Activated T-cell treated with anti-CD3 and anti-CD28 coated beads, Interleukin-2, amount 50 U/mL, for 24 hours (primary cell): ENCODE measurements around the gene NDUFV1.
"Not testable (repeated sequence)": the region's sequence is repeated elsewhere in the genome, so short reads cannot be mapped to it uniquely, and the experiment has no call there.

Experiments used
- DNase-seq: peaks from one replicate; pipeline ENCODE4 v3.0.0-alpha.2; 2020
- H3K27ac Mint-ChIP-seq: 2 replicates; pipeline ENCODE4 v1.8.0; 2020; ENCODE audit warnings: mild to moderate bottlenecking, mixed read lengths
- H3K27me3 Mint-ChIP-seq: 2 replicates; pipeline ENCODE4 v1.8.0; 2020; ENCODE audit warnings: mixed read lengths
- H3K36me3 Mint-ChIP-seq: 2 replicates; pipeline ENCODE4 v1.8.0; 2020; ENCODE audit warnings: low read depth, mixed read lengths
- H3K4me1 Mint-ChIP-seq: 2 replicates; pipeline ENCODE4 v1.8.0; 2020; ENCODE audit warnings: low read depth, mixed read lengths
- H3K4me3 Mint-ChIP-seq: 2 replicates; pipeline ENCODE4 v1.8.0; 2020; ENCODE audit warnings: mild to moderate bottlenecking, moderate library complexity, mixed read lengths
- H3K9me3 Mint-ChIP-seq: 2 replicates; pipeline ENCODE4 v1.8.0; 2020; ENCODE audit warnings: mixed read lengths

NDUFV1 gene

DNA sequence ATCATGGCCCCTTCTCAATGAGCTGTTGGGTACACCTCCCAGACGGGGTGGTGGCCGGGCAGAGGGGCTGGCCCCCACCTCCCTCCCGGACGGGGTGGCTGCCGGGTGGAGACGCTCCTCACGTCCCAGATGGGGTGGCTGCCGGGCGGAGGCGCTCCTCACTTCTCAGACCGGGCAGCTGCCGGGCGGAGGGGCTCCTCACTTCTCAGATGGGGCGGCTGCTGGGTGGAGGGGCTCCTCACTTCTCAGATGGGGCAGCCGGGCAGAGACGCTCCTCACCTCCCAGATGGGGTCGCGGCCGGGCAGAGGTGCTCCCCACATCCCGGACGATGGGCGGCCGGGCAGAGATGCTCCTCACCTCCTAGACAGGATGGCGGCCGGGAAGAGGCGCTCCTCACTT lies 8.8 kb upstream of the NDUFV1 start:
- not testable (repeated sequence) for H3K4me3 Mint-ChIP-seq, H3K36me3 Mint-ChIP-seq, H3K4me1 Mint-ChIP-seq, H3K9me3 Mint-ChIP-seq, H3K27ac Mint-ChIP-seq, DNase-seq
- H3K27me3 Mint-ChIP-seq, result peaks cover 24% of the 10 kb centered on the region

DNA sequence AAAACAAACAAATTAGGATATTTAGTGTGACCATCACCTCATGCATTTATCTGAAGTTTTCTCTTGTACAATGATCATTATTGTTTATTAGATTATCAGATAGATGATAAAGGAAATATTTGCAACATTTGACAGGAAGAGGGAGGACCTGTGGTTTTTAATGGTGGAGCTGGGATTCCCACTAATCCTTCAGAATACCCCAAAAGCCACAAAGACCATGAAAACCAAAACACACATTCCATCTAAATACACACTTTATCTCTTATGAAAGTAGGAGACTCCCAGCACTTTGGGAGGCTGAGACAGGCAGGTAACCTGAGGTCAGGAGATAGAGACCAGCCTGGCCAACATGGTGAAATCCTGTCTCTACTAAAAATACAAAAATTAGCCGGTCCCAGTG lies 7.6 kb upstream of the NDUFV1 start:
- no peaks in the 10 kb centered on the region for H3K9me3 Mint-ChIP-seq
- DNase-seq, result no peak
- peaks cover 27% of the 10 kb centered on the region for H3K27me3 Mint-ChIP-seq
- no peaks in the 10 kb centered on the region for H3K36me3 Mint-ChIP-seq
- H3K4me3 Mint-ChIP-seq, result no peak overlapping the region
- no peaks in the 10 kb centered on the region for H3K4me1 Mint-ChIP-seq
- no peak overlapping the region for H3K27ac Mint-ChIP-seq

DNA sequence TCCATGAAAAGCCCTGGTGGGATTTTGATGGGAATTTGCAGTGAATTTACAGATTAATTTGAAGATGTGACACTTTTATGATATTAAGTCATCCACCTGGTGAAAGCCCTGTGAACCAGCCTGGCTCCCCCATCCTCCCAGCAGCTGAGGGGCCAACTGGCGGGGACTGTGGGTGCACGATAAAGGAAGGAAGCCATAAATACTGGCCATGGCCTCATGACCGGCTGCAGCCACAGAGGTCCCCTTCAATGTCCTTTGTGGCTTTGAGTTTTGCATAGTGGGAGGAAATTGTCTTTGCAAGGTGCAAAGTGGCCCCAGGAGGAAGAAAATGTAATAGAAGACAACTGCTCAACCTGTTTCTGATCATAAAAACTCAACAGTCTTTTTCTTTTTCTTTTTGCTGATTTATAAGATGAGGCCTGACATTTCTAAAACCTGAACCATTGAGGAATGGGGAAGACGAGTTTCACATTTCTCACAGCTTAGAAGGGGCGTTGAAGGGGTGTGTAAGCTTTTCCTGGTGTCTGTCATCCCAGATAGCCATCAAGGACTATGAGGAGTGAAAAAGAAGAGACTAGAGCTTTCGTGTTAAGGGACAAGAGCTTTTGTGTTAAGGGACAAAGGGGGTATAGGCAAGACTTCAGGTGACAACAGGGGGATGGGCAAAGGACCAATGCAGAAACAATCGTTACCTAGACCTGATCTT lies 6.3 kb upstream of the NDUFV1 start:
- no peak for DNase-seq
- H3K4me3 Mint-ChIP-seq, result no peak overlapping the region
- peaks cover 27% of the 10 kb centered on the region for H3K27me3 Mint-ChIP-seq
- H3K9me3 Mint-ChIP-seq, result no peaks in the 10 kb centered on the region
- no peaks in the 10 kb centered on the region for H3K36me3 Mint-ChIP-seq
- H3K4me1 Mint-ChIP-seq, result peaks cover under 1% of the 10 kb centered on the region
- no peak overlapping the region for H3K27ac Mint-ChIP-seq

DNA sequence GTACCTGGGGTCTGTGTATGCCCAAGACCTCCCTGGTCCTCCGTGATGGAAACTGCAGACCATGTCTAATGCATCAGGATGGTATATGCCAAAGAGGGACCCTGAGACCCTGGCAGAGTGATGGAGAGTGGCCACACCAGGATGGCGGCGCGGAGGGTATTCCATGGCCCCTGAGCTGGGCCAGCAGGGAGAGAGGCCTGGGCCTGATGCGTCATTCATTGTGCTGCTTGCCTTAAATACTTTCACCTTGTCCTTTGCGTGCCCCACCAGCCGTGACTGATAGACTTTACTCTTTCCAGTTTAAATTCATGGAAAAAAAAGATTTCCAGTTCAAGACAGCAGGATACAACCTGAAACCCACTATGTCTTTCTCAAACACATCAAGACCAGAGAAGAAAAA lies 5.6 kb upstream of the NDUFV1 start:
- Mint-ChIP-seq H3K36me3 (no peaks in the 10 kb centered on the region), H3K27me3 (peaks cover 27% of the 10 kb centered on the region), H3K27ac (no peak overlapping the region), H3K9me3 (no peaks in the 10 kb centered on the region), H3K4me3 (no peak overlapping the region), H3K4me1 (peaks cover 4% of the 10 kb centered on the region)
- DNase-seq, result no peak

DNA sequence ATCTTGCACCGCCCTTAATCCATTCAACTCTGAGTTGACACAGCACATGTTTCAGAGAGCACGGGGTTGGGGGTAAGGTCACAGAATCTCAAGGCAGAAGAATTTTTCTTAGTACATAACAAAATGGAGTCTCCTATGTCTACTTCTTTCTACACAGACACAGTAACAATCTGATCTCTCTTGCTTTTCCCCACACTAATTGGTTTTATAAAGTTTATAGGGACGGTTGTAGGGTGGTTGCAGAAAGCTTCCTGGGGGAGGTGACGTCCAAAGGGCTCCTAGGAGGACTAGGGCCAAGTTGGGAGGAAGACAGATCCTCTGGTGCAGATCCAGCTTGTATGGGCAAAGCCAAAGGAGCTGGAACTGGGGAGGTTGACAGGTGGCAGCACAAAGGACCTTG lies 2.6 kb upstream of the NDUFV1 start:
- peaks cover 27% of the 10 kb centered on the region for H3K4me1 Mint-ChIP-seq
- not testable (repeated sequence) for H3K27ac Mint-ChIP-seq, DNase-seq, H3K4me3 Mint-ChIP-seq, H3K9me3 Mint-ChIP-seq
- H3K27me3 Mint-ChIP-seq, result peaks cover 27% of the 10 kb centered on the region
- H3K36me3 Mint-ChIP-seq, result peaks cover 21% of the 10 kb centered on the region

DNA sequence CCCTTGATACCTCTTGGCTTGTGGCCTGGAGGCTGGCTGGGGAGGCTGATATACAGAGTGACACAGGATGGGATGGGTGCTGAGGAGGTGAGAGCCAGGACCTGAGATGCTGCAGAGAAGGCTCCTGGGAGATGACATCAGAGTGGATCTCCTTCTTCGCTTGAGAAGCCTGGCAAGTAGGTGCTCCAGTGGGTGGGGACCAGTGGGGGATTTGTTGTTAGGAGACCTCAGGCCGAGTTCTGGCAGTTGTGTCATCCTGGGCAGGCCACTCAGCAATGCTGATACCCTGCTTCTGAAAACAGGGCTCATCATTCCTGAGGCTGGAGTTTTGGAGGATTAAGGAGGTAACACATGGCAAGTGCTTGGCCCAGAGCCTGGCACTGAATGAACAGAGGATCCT lies 1.9 kb upstream of the NDUFV1 start:
- Mint-ChIP-seq H3K9me3 (no peaks in the 10 kb centered on the region), H3K27ac (no peak overlapping the region), H3K4me3 (no peak overlapping the region), H3K36me3 (peaks cover 28% of the 10 kb centered on the region), H3K27me3 (peaks cover 22% of the 10 kb centered on the region), H3K4me1 (peaks cover 30% of the 10 kb centered on the region)
- DNase-seq, result no peak

DNA sequence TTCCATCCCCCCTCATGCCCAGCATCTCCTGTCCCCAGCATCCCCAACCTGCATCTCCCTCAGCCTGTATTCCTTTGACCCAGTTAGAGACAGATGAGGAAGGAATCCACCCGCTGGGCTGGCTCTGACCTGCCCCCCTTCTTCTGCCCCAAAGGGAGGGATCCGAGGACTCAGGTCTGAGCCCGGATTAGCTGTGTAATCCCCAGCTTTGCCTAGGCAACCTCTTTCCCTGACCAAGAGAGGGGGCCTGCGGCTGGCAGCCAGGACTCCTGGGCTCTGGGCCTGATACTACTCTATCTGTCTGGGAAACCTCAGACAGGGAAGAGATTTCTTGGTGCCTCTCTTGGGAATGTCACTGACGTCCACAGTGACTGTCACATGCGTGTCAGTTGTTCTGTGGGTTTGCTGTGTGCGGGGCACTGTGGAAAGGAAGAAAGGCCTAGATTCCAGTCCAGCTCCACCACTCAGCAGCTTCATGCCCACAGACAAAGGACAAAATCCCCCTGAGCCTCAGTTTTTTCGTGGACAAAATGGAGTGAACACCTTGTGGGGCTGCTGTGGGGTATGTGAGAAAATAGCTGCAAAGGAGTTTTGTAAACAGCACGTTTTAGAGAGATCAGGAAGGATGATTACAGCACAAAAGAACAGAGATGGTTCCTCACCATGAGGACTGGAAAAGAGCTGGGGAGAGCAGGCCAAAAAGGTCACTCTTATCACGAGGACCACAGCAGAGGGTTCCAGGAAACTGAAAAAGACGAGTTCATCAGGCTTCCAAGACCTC lies 1.3 kb upstream of the NDUFV1 start:
- H3K36me3 Mint-ChIP-seq, result peaks cover 33% of the 10 kb centered on the region
- H3K4me3 Mint-ChIP-seq, result peak overlapping the region; percentile 54
- no peak for DNase-seq
- H3K9me3 Mint-ChIP-seq, result no peaks in the 10 kb centered on the region
- H3K4me1 Mint-ChIP-seq, result peaks cover 30% of the 10 kb centered on the region
- peak overlapping the region; percentile 28 for H3K27ac Mint-ChIP-seq
- peaks cover 16% of the 10 kb centered on the region for H3K27me3 Mint-ChIP-seq

DNA sequence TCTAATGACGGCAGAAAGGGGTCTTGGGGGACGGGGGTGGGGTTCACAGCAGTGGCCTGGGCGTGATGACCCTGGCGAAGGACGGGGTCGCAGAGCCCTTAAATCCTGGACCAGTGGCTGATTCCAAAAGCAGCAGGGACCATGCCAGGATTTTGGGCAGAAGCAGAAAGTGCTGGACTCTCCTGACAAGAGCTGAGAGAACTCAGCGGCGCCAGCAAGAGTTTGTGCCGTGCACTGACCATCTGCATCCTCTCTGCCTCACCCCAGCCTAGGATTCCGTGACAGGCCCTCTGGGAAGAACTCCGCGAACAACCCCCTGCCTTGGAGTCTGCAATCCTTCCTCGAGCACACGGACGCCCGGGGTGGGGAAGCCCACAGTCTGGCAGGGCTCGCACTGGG lies 644 bp upstream of the NDUFV1 start:
- DNase-seq, result no peak
- Mint-ChIP-seq H3K4me3 (peak overlapping the region; percentile 90), H3K27ac (peak overlapping the region; percentile 95)

DNA sequence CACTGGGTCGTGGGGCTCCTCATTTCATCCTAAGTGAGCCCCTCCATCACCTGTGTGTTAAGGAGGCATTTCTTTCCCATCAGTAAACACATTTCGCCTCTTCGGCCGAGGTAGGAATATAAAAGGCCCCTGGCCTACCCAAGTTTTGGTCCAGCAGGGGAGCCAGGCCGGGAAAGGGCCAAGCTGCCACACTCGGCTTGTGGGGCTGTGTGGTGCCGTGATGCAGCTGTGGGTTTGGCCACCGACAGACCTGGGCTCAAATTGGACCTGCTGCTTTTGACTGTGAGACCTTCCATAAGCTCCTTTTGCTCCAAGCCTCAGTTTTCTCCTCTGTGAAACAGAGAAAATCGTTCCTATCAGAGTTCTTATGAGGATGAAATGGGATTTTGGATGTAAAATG lies 771 bp downstream of the NDUFV1 start:
- peak overlapping the region; percentile 95 for H3K27ac Mint-ChIP-seq
- peak overlapping the region; percentile 90 for H3K4me3 Mint-ChIP-seq
- peaks cover 54% of the 10 kb centered on the region for H3K36me3 Mint-ChIP-seq
- peaks cover 33% of the 10 kb centered on the region for H3K4me1 Mint-ChIP-seq
- no peak for DNase-seq
- no peaks in the 10 kb centered on the region for H3K9me3 Mint-ChIP-seq
- peaks cover 7% of the 10 kb centered on the region for H3K27me3 Mint-ChIP-seq

More for the DNA sequence above, 644 bp upstream of the NDUFV1 start:
- Mint-ChIP-seq H3K36me3 (peaks cover 40% of the 10 kb centered on the region), H3K9me3 (no peaks in the 10 kb centered on the region), H3K4me1 (peaks cover 30% of the 10 kb centered on the region), H3K27me3 (peaks cover 10% of the 10 kb centered on the region)

DNA sequence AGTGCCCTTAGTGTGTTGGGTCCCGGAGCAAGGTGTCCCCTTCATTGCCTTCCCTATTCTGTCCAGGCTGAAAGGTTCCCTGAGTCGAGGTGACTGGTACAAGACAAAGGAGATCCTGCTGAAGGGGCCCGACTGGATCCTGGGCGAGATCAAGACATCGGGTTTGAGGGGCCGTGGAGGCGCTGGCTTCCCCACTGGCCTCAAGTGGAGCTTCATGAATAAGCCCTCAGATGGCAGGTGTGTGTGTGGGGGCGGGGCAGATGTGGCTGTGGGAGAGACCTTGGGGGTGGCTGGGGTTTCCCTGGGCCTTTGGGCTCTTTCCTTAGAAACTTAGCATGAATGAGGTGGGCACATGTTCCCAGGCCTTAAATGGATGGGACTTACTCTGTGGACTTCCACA lies 1.8 kb downstream of the NDUFV1 start:
- no peaks in the 10 kb centered on the region for H3K27me3 Mint-ChIP-seq
- peaks cover 41% of the 10 kb centered on the region for H3K4me1 Mint-ChIP-seq
- H3K4me3 Mint-ChIP-seq, result peak overlapping the region; percentile 90
- H3K36me3 Mint-ChIP-seq, result peaks cover 64% of the 10 kb centered on the region
- peak overlapping the region; percentile 95 for H3K27ac Mint-ChIP-seq
- H3K9me3 Mint-ChIP-seq, result no peaks in the 10 kb centered on the region
- DNase-seq, result no peak

DNA sequence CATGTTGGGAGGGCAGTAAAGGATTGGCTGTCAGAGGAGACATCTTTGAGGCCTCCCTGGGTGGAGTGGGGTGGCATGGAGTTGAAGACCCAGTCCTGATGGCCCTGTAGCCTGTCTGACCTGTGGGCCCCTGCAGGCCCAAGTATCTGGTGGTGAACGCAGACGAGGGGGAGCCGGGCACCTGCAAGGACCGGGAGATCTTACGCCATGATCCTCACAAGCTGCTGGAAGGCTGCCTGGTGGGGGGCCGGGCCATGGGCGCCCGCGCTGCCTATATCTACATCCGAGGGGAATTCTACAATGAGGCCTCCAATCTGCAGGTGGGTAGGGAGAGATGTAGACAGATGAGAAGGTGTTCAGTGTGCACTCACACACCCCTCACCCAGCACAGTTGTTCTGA lies 2.6 kb downstream of the NDUFV1 start:
- DNase-seq, result no peak
- Mint-ChIP-seq H3K36me3 (peaks cover 68% of the 10 kb centered on the region), H3K9me3 (no peaks in the 10 kb centered on the region), H3K4me1 (peaks cover 50% of the 10 kb centered on the region), H3K27ac (peak overlapping the region; percentile 36), H3K4me3 (no peak overlapping the region), H3K27me3 (no peaks in the 10 kb centered on the region)

DNA sequence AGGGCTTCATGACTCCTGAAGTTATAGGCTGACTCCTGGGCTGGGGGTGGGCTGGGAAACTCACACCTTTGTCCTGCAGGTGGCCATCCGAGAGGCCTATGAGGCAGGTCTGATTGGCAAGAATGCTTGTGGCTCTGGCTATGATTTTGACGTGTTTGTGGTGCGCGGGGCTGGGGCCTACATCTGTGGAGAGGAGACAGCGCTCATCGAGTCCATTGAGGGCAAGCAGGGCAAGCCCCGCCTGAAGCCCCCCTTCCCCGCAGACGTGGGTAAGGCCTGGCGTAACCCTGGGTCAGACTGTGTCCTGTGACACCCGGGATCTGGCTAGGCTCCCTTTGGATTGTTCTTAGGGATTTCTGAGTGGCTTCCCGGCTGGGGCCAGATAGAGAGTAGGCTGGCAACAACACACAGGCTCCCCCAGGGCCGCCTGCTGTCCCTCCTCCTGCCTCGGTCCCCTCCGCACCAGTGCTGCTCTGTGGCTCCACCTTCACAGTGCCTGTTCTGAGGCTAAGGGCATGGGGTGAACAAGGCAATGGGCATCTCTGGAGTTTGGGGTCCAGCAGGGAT lies 3.6 kb downstream of the NDUFV1 start:
- Mint-ChIP-seq H3K4me1 (peaks cover 60% of the 10 kb centered on the region), H3K9me3 (no peaks in the 10 kb centered on the region), H3K27ac (peak overlapping the region; percentile 50), H3K4me3 (no peak overlapping the region), H3K36me3 (peaks cover 68% of the 10 kb centered on the region), H3K27me3 (no peaks in the 10 kb centered on the region)
- DNase-seq, result no peak

DNA sequence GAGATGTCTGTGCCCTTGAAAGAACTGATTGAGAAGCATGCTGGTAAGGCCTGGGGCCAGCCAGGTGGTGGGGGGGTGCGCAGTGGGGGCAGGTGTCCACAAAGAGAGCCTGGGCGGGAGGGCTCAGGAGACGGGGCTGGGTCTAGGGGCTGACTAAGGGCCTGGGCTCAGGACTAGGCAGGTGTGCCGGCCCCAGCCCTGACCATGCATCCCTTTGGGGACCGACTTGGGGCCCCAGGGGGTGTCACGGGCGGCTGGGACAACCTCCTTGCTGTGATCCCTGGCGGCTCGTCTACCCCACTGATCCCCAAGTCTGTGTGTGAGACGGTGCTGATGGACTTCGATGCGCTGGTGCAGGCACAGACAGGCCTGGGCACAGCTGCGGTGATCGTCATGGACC lies 4.4 kb downstream of the NDUFV1 start:
- no peaks in the 10 kb centered on the region for H3K9me3 Mint-ChIP-seq
- DNase-seq, result no peak
- no peak overlapping the region for H3K27ac Mint-ChIP-seq
- H3K27me3 Mint-ChIP-seq, result no peaks in the 10 kb centered on the region
- H3K36me3 Mint-ChIP-seq, result peaks cover 68% of the 10 kb centered on the region
- no peak overlapping the region for H3K4me3 Mint-ChIP-seq
- H3K4me1 Mint-ChIP-seq, result peaks cover 59% of the 10 kb centered on the region

DNA sequence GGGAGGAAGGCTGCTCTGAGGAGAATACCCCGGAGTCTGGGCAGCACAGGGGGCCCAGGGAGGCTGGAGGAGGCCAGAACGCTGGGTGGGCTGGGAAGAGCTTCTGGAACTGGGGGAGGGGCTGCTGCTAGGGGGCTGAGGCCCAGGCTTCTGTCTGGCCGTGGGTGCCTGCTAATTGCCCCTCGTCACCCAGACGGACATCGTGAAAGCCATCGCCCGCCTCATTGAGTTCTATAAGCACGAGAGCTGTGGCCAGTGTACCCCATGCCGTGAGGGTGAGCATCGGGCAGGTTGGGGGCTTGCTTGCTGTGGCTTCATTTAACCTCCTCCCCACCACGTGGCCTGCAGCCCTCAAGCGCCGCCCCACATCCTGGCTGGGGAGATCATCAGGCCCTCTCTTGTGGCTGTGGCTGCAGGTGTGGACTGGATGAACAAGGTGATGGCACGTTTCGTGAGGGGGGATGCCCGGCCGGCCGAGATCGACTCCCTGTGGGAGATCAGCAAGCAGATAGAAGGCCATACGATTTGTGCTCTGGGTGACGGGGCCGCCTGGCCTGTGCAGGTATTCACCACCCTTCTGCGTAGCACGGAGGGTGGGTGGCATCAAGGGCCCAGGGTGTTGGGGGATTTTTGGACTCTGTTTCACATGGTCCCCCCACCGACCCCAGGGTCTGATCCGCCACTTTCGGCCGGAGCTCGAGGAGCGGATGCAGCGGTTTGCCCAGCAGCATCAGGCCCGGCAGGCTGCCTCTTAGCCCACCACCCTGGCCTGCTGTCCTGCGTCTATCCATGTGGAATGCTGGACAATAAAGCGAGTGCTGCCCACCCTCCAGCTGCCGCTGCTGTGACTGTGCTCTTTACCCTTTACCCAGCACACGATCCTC lies 5.2 kb downstream of the NDUFV1 start:
- Mint-ChIP-seq H3K27ac (peak overlapping the region; percentile 97), H3K27me3 (no peaks in the 10 kb centered on the region), H3K36me3 (peaks cover 68% of the 10 kb centered on the region), H3K4me3 (no peak overlapping the region), H3K4me1 (peaks cover 55% of the 10 kb centered on the region), H3K9me3 (no peaks in the 10 kb centered on the region)
- no peak for DNase-seq
